ENCODE data around the gene KCTD15.

DNA sequence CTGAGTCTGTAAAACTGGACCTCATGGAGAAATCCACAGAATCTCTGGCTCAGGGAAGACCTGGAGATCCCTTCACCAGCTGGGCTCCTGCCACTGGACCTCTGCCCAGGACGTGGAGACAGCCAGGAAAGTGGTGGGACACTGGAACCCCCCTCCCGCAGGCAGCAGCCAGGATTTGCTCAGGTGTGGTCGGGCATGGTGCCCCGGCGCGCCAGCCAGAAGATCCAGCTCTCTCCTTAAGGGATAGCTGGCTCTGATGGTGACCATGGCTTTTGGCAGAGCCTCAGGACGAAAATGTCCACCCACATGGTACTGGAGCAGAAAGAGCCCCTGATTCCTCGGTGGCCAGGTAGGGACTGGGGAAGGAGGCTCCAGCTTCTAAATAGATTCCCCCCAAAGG lies 26.6 kb upstream of the KCTD15 start:
- TF ChIP-seq POLR2A (IDR thresholded peaks at IDR 0.05), result no peak
- TF ChIP-seq, protein P1, sequence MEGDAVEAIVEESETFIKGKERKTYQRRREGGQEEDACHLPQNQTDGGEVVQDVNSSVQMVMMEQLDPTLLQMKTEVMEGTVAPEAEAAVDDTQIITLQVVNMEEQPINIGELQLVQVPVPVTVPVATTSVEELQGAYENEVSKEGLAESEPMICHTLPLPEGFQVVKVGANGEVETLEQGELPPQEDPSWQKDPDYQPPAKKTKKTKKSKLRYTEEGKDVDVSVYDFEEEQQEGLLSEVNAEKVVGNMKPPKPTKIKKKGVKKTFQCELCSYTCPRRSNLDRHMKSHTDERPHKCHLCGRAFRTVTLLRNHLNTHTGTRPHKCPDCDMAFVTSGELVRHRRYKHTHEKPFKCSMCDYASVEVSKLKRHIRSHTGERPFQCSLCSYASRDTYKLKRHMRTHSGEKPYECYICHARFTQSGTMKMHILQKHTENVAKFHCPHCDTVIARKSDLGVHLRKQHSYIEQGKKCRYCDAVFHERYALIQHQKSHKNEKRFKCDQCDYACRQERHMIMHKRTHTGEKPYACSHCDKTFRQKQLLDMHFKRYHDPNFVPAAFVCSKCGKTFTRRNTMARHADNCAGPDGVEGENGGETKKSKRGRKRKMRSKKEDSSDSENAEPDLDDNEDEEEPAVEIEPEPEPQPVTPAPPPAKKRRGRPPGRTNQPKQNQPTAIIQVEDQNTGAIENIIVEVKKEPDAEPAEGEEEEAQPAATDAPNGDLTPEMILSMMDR (IDR thresholded peaks at IDR 0.05), result no peak

Measured in thyroid gland (tissue), 4 donors.